ENCODE measurements around the gene PIK3IP1. TPM values are rescaled to one million over a fixed set of nuclear protein-coding genes. Genes with fewer than 3 reads are reported as not detected.

PIK3IP1 gene
- 0.87 and 0.92 TPM in 2 replicates for total RNA-seq (2021)
- long read RNA-seq, partial matches to known transcripts = 1 of 8 reads
- long read RNA-seq, other reads (novel, unspliced or antisense) = 0 of 8 reads

- Histone ChIP-seq H3K23ac (ENCODE audit: insufficient read length, low read depth, low read length) (no peak within 1 kb of the TSS), H3K9ac (ENCODE audit: extremely low read depth, insufficient read length, low read length) (peak within 1 kb of the TSS; percentile 34), H3K23me2 (ENCODE audit: insufficient read length, low read depth, low read length, poor library complexity, severe bottlenecking) (peaks cover 11% of the 10 kb centered on the region), H2BK120ac (ENCODE audit: low read depth, low read length, poor library complexity, severe bottlenecking) (no peak within 1 kb of the TSS), H3K56ac (ENCODE audit: insufficient read length, low read depth, low read length) (no peak within 1 kb of the TSS), H3K14ac (ENCODE audit: insufficient read depth, low read length) (no peak within 1 kb of the TSS), H3K27me3 (ENCODE audit: insufficient read depth, low read length) (peaks cover 2% of the 10 kb centered on the region; the same call in 1 of the 2 replicates), H3K79me1 (ENCODE audit: insufficient read depth, low read depth, low read length, poor library complexity, severe bottlenecking) (no peaks in the 10 kb centered on the region), H3K18ac (ENCODE audit: insufficient read length, low read depth, low read length) (no peak within 1 kb of the TSS), H3T11ph (ENCODE audit: low read length) (no peak within 1 kb of the TSS), H2BK15ac (ENCODE audit: low read depth, low read length) (no peak within 1 kb of the TSS), H4K91ac (ENCODE audit: insufficient read length, low read depth, low read length) (no peak within 1 kb of the TSS), H3K9me3 (ENCODE audit: control insufficient read depth, low read depth, low read length) (no peaks in the 10 kb centered on the region), H2AFZ (ENCODE audit: low read length) (no peak within 1 kb of the TSS), H4K20me1 (ENCODE audit: control insufficient read depth, insufficient read depth, insufficient read length) (no peaks in the 10 kb centered on the region), H2BK5ac (ENCODE audit: insufficient read length, low read length) (no peak within 1 kb of the TSS), H2BK12ac (ENCODE audit: insufficient read length, low read depth, low read length) (peak within 1 kb of the TSS; percentile 17), H4K8ac (replicated peaks; ENCODE audit: insufficient read length, low read depth, low read length) (no peak within 1 kb of the TSS), H2AK5ac (ENCODE audit: insufficient read length, low read length) (no peak within 1 kb of the TSS), H4K5ac (ENCODE audit: insufficient read length, low read depth, low read length) (no peak within 1 kb of the TSS), H3K4me1 (ENCODE audit: insufficient read depth, low read length) (no peaks in the 10 kb centered on the region; the same call in 1 of the 2 replicates), H3K4ac (ENCODE audit: low read depth, low read length) (no peak within 1 kb of the TSS), H3K27ac (ENCODE audit: insufficient read length, low read depth, low read length) (peak within 1 kb of the TSS; percentile 7), H3K4me2 (ENCODE audit: insufficient read depth, insufficient read length, low read length) (peak within 1 kb of the TSS; percentile 72), H2BK20ac (ENCODE audit: low read depth, low read length, poor library complexity, severe bottlenecking) (no peak within 1 kb of the TSS), H3K79me2 (ENCODE audit: insufficient read depth, low read length) (no peaks in the 10 kb centered on the region)
- peaks cover 19 to 26% of the 10 kb centered on the region in 2 experiments for H3K4me1 Mint-ChIP-seq
- peaks cover 25% of the 10 kb centered on the region for H3K27me3 Mint-ChIP-seq (ENCODE audit: low read depth)
- H3K4me3 Mint-ChIP-seq = peak within 1 kb of the TSS; percentile 69 to 82
- H3K36me3 Mint-ChIP-seq (ENCODE audit: insufficient read depth in 1 of 3, low read depth in 3 of 3) = no peaks in the 10 kb centered on the region; a peak in 1 of 7 replicates
- H3K9me3 Mint-ChIP-seq = no peaks in the 10 kb centered on the region; a peak in 1 of 5 replicates
- TF ChIP-seq CTCF (conservative IDR thresholded peaks at IDR 0.05) = peak; percentile 53
- no CpG with 5 or more reads among the region's 19 CpGs for whole genome bisulfite sequencing (ENCODE audit: extremely low coverage, insufficient read length, low lambda C conversion rate)
- DNase-seq = peak; percentile 93
- peak within 1 kb of the TSS; percentile 68 to 95 (median 72); a peak in 6 of 7 replicates for H3K27ac Mint-ChIP-seq
Measured at GRCh38 chr22:31292236-31292989, at the start of gene PIK3IP1. Gene PIK3IP1 (minus strand): TSS chr22:31292488. CDS start chr22:31292344, 144 bp downstream.
